Measurements from ENCODE around the gene NBAS. TPM values are rescaled to one million over a fixed set of nuclear protein-coding genes. Genes with fewer than 3 reads are reported as not detected.
A peak's percentile ranks its signal among the peaks of the same experiment; 100 is the strongest.

The NBAS gene
- total and polyA plus RNA-seq, 10 of the 15 experiments (the other 5 are each of a cell fraction or from before 2014, with no cell fraction given) = 4.3 to 32.7 (median 20.8) TPM

GRCh38 chr2:15591692-15592463, 30.7 kb upstream of the NBAS start, which contains the start of gene DDX1 (continued):
- TF ChIP-seq CBFB (IDR thresholded peaks at IDR 0.05; ENCODE audit: low read depth) = peak; percentile 49; the same call in 1 of the 2 replicates
- peak; percentile 7; the same call in 1 of the 2 replicates for TF ChIP-seq PAX5 (IDR thresholded peaks at IDR 0.05; ENCODE audit: borderline replicate concordance, low read depth, low read length)
- TF ChIP-seq TAF1 (IDR thresholded peaks at IDR 0.05; ENCODE audit: borderline replicate concordance, low read depth, low read length) = peak; percentile 96; the same call in 1 of the 2 replicates
- TF ChIP-seq SUZ12 (IDR thresholded peaks at IDR 0.05; ENCODE audit: unreplicated experiment) = no peak
- TF ChIP-seq PAX8 (IDR thresholded peaks at IDR 0.05) = no peak
- TF ChIP-seq JUND (IDR thresholded peaks at IDR 0.05; ENCODE audit: low read depth, low read length) = peak; percentile 49; the same call in 1 of the 2 replicates
- peak; percentile 82; the same call in 1 of the 2 replicates for TF ChIP-seq ESRRA (IDR thresholded peaks at IDR 0.05; ENCODE audit: low read length)
- TF ChIP-seq BCLAF1 (IDR thresholded peaks at IDR 0.05) = no peak
- TF ChIP-seq NR2F1 (conservative IDR thresholded peaks at IDR 0.05) = peak; percentile 69
- TF ChIP-seq GABPA (IDR thresholded peaks at IDR 0.05; ENCODE audit: low read depth) = peak; percentile 96
- no peak for TF ChIP-seq RBBP5 (conservative IDR thresholded peaks at IDR 0.05)
- TF ChIP-seq CHD1 (IDR thresholded peaks at IDR 0.05; ENCODE audit: low read depth, low read length) = peak; percentile 61; the same call in 1 of the 2 replicates
- TF ChIP-seq NBN (IDR thresholded peaks at IDR 0.05) = peak; percentile 84; the same call in 1 of the 2 replicates
- TF ChIP-seq HSF1 (IDR thresholded peaks at IDR 0.05; ENCODE audit: low read depth, low read length) = peak; percentile 21; the same call in 1 of the 2 replicates
- TF ChIP-seq POLR2AphosphoS5 (IDR thresholded peaks at IDR 0.05; ENCODE audit: low read length) = peak; percentile 84
- no peak for TF ChIP-seq E2F4 (IDR thresholded peaks at IDR 0.05; ENCODE audit: low read depth, low read length)
- TF ChIP-seq POU2F2 (IDR thresholded peaks at IDR 0.05; ENCODE audit: borderline replicate concordance, low read depth, low read length) = peak; percentile 56; the same call in 1 of the 3 replicates
- TF ChIP-seq MLLT1 (IDR thresholded peaks at IDR 0.05) = peak; percentile 53; the same call in 1 of the 2 replicates
- TF ChIP-seq, protein P1, sequence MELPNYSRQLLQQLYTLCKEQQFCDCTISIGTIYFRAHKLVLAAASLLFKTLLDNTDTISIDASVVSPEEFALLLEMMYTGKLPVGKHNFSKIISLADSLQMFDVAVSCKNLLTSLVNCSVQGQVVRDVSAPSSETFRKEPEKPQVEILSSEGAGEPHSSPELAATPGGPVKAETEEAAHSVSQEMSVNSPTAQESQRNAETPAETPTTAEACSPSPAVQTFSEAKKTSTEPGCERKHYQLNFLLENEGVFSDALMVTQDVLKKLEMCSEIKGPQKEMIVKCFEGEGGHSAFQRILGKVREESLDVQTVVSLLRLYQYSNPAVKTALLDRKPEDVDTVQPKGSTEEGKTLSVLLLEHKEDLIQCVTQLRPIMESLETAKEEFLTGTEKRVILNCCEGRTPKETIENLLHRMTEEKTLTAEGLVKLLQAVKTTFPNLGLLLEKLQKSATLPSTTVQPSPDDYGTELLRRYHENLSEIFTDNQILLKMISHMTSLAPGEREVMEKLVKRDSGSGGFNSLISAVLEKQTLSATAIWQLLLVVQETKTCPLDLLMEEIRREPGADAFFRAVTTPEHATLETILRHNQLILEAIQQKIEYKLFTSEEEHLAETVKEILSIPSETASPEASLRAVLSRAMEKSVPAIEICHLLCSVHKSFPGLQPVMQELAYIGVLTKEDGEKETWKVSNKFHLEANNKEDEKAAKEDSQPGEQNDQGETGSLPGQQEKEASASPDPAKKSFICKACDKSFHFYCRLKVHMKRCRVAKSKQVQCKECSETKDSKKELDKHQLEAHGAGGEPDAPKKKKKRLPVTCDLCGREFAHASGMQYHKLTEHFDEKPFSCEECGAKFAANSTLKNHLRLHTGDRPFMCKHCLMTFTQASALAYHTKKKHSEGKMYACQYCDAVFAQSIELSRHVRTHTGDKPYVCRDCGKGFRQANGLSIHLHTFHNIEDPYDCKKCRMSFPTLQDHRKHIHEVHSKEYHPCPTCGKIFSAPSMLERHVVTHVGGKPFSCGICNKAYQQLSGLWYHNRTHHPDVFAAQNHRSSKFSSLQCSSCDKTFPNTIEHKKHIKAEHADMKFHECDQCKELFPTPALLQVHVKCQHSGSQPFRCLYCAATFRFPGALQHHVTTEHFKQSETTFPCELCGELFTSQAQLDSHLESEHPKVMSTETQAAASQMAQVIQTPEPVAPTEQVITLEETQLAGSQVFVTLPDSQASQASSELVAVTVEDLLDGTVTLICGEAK (IDR thresholded peaks at IDR 0.05; ENCODE audit: borderline replicate concordance) = peak; percentile 98

Measured in GM12878 (cell line).